Duodenal mucosa (tissue), 2 donors: ENCODE measurements around the gene NR1D1.

Source experiments
- H3K27ac ChIP-seq: one replicate; pipeline ENCODE4 v1.7.0; 2013; ENCODE audit warnings: low read depth, low read length
- H3K27me3 ChIP-seq, 2 donors: one replicate each; pipeline ENCODE4 v1.7.0; 2013; ENCODE audit warnings: low read length in 2 of 2, control low read depth in 1 of 2; ENCODE audit not compliant: insufficient read depth in 2 of 2, control insufficient read depth in 1 of 2
- H3K36me3 ChIP-seq, 2 donors: one replicate each; pipeline ENCODE4 v1.7.0; 2013; ENCODE audit warnings: low read length in 2 of 2, control low read depth in 1 of 2; ENCODE audit not compliant: insufficient read depth in 2 of 2, control insufficient read depth in 1 of 2
- H3K4me1 ChIP-seq, 2 donors: one replicate each; pipeline ENCODE4 v1.7.0; 2013; ENCODE audit warnings: low read length in 2 of 2, control low read depth in 1 of 2; ENCODE audit not compliant: insufficient read depth in 2 of 2, control insufficient read depth in 1 of 2
- H3K4me3 ChIP-seq, 2 donors: one replicate each; pipeline ENCODE4 v1.7.0; 2013; ENCODE audit warnings: low read length in 2 of 2, low read depth in 1 of 2
- H3K9ac ChIP-seq, 2 donors: one replicate each; pipeline ENCODE4 v1.7.0; 2013; ENCODE audit warnings: low read length in 2 of 2, low read depth in 1 of 2
- H3K9me3 ChIP-seq, 2 donors: one replicate each; pipeline ENCODE4 v1.7.0; 2013; ENCODE audit warnings: low read length in 2 of 2, control low read depth in 1 of 2; ENCODE audit not compliant: control insufficient read depth in 1 of 2

The NR1D1 gene

GRCh38 chr17:40074175-40074512 lies 26.2 kb downstream of the NR1D1 start:
- peaks cover 7 to 27% of the 10 kb centered on the region in 2 donors for H3K36me3 ChIP-seq
- peak overlapping the region; percentile 96 for H3K27ac ChIP-seq
- peak overlapping the region; percentile 72 to 86 for H3K9ac ChIP-seq

GRCh38 chr17:40073454-40074174 lies 26.8 kb downstream of the NR1D1 start:
- Histone ChIP-seq H3K36me3 (peaks cover 7 to 23% of the 10 kb centered on the region in 2 donors), H3K9me3 (no peaks in the 10 kb centered on the region), H3K27me3 (no peaks in the 10 kb centered on the region), H3K27ac (peak overlapping the region; percentile 96), H3K4me3 (peak overlapping the region; percentile 38), H3K4me1 (peaks cover 81 to 87% of the 10 kb centered on the region in 2 donors), H3K9ac (peak overlapping the region; percentile 49 to 86)

More at GRCh38 chr17:40074175-40074512, 26.2 kb downstream of the NR1D1 start:
- H3K4me1 ChIP-seq: peaks cover 76 to 84% of the 10 kb centered on the region in 2 donors
- H3K4me3 ChIP-seq: peak overlapping the region; percentile 38
- H3K27me3 ChIP-seq: no peaks in the 10 kb centered on the region
- H3K9me3 ChIP-seq: no peaks in the 10 kb centered on the region

- peak overlapping the region; percentile 79 to 86 for H3K9ac ChIP-seq
- peak overlapping the region; percentile 34 to 38 for H3K4me3 ChIP-seq
- peaks cover 7 to 22% of the 10 kb centered on the region in 2 donors for H3K36me3 ChIP-seq
- peaks cover 89 to 95% of the 10 kb centered on the region in 2 donors for H3K4me1 ChIP-seq
- peak overlapping the region; percentile 96 for H3K27ac ChIP-seq
- H3K27me3 ChIP-seq: no peaks in the 10 kb centered on the region
- H3K9me3 ChIP-seq: no peaks in the 10 kb centered on the region
Measured at GRCh38 chr17:40072735-40073346, 27.5 kb downstream of the NR1D1 start.

GRCh38 chr17:40072040-40072734 lies 28.2 kb downstream of the NR1D1 start:
- Histone ChIP-seq H3K9ac (peak overlapping the region; percentile 79 to 86), H3K4me1 (peaks cover 95% of the 10 kb centered on the region in 2 donors), H3K9me3 (no peaks in the 10 kb centered on the region), H3K36me3 (peaks cover 5 to 17% of the 10 kb centered on the region in 2 donors), H3K4me3 (peak overlapping the region; percentile 38 to 51), H3K27ac (peak overlapping the region; percentile 96), H3K27me3 (no peaks in the 10 kb centered on the region)

GRCh38 chr17:40071313-40072039 lies 28.9 kb downstream of the NR1D1 start:
- H3K9ac ChIP-seq: peak overlapping the region; percentile 79 to 86
- no peaks in the 10 kb centered on the region for H3K27me3 ChIP-seq
- H3K27ac ChIP-seq: peak overlapping the region; percentile 96
- H3K4me1 ChIP-seq: peaks cover 95 to 99% of the 10 kb centered on the region in 2 donors
- H3K4me3 ChIP-seq: peak overlapping the region; percentile 38 to 51
- no peaks in the 10 kb centered on the region for H3K9me3 ChIP-seq
- H3K36me3 ChIP-seq: peaks cover 0 to 10% of the 10 kb centered on the region in 2 donors

- Histone ChIP-seq H3K9me3 (no peaks in the 10 kb centered on the region), H3K36me3 (peaks cover 0 to 7% of the 10 kb centered on the region in 2 donors), H3K27ac (peak overlapping the region; percentile 96), H3K27me3 (no peaks in the 10 kb centered on the region), H3K9ac (peak overlapping the region; percentile 79 to 86), H3K4me3 (peak overlapping the region; percentile 51 to 63), H3K4me1 (peaks cover 93 to 97% of the 10 kb centered on the region in 2 donors)
Measured at GRCh38 chr17:40070709-40071312, 29.6 kb downstream of the NR1D1 start.

- H3K9me3 ChIP-seq: no peaks in the 10 kb centered on the region
- H3K27me3 ChIP-seq: no peaks in the 10 kb centered on the region
- H3K4me1 ChIP-seq: peaks cover 93 to 95% of the 10 kb centered on the region in 2 donors
- H3K9ac ChIP-seq: peak overlapping the region; percentile 80 to 86
- peak overlapping the region; percentile 96 for H3K27ac ChIP-seq
- H3K36me3 ChIP-seq: peaks cover 0 to 7% of the 10 kb centered on the region in 2 donors
- H3K4me3 ChIP-seq: peak overlapping the region; percentile 54 to 63
Measured at GRCh38 chr17:40069751-40070708, 30.4 kb downstream of the NR1D1 start.

- Histone ChIP-seq H3K4me1 (peaks cover 93 to 96% of the 10 kb centered on the region in 2 donors), H3K4me3 (peak overlapping the region; percentile 54 to 67), H3K27me3 (no peaks in the 10 kb centered on the region), H3K27ac (peak overlapping the region; percentile 96), H3K9ac (peak overlapping the region; percentile 80 to 86), H3K36me3 (no peaks in the 10 kb centered on the region), H3K9me3 (no peaks in the 10 kb centered on the region)
Measured at GRCh38 chr17:40068917-40069750, 31.3 kb downstream of the NR1D1 start.
